ENCODE results near the gene ANKRD62.
"Not testable (repeated sequence)": the region's sequence is repeated elsewhere in the genome, so short reads cannot be mapped to it uniquely, and the experiment has no call there.

Gene ANKRD62

DNA sequence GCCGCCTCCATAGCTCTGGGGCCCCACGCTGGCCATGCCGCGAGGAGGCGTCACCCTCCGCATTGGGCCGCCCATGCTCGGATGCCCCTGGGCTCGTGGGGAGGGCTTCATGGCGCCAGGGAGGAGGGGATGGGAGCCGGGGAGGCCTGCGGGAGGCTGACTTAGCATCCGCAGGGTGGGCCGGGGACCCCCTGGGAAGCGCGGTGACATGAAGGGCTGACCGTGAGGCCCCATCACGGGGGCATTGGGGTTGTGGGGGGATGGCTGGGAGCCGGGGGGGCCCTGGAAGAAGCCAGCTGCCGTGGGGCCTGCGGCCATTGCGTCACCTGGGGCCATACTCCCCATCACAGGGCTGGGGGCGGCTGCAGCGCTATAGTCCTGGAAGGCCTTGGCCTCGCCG, 26.0 kb upstream of the ANKRD62 start:
- DNase-seq (ENCODE audit: insufficient read length) (no peak), FAIRE-seq (no peak)
- TF ChIP-seq POLR2AphosphoS5 (IDR thresholded peaks at IDR 0.05; ENCODE audit: low read depth, low read length) = no peak
- no peak for TF ChIP-seq TAF1 (IDR thresholded peaks at IDR 0.05; ENCODE audit: borderline replicate concordance, low read depth, low read length)
- no peak for TF ChIP-seq POLR2A (IDR thresholded peaks at IDR 0.05; ENCODE audit: low read depth, low read length)

DNA sequence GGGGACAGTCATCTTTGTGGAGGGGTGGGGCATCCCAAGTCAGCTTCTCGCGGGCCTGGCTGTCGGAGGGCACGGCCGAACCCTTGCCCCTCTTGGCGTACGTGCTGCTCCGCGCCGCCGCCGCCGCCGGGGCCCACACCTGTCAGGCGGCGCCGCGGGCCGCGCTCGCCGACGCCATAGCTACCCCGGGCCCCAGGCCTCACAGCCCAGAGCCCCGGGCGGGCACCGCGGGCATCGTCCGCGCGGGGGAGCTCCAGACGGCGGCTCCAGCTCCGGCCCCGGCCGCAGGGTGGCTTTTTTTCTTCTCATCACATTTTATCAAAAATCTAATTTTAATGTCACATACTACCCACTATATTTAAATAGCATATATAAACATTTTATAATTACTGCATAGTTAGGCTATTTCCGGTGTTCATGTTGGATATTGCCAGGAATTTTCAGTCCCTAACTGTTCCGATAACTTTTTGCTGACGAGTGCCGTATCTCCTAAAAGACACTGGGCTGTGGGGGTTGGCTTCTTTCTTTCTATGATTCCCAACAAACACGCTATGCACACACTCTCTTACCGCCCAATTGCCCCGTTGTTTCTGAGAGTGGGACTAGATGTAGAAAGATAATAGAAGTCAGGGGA, 25.2 kb upstream of the ANKRD62 start:
- FAIRE-seq; DNase-seq (ENCODE audit: insufficient read length): not testable (repeated sequence)

DNA sequence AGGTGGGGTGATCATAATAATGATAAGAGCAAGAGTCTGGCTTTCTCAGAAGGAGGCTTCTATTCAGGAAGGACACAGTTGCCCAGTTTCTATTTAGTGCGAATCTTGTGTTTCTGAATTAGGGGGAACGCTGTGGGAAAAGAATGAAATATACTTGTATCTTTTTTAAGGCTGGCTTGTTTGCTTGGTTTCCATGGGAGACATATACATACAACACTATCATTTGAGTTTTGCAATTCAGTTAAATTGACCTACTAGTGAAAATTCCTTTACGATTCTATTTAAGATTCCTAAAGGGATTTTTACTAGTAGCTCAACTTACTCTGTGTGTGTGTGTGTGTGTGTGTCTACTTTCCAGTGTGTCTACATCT, 24.7 kb upstream of the ANKRD62 start:
- FAIRE-seq = no peak
- no peak for TF ChIP-seq POLR2A (IDR thresholded peaks at IDR 0.05; ENCODE audit: low read depth, low read length)
- no peak for DNase-seq (ENCODE audit: insufficient read length)

DNA sequence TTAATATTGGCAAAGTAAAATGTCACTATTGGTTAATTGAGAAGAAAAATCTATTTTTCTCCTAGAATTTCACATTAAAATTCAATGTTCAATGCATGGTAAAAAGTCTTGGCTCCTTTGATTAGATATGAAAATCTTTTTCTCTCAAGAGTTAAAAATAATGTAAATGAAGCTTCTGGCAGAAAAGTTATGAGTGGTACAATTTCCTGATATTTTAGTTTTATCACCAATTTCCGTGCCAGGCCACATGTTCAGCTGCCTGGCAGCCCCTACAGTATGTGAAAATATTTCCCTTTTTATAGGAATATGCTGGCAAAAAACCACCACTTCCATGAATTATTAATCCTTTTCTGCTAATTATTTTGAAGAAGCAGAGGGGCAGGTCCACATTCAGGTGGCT, 22.6 kb upstream of the ANKRD62 start:
- peak; percentile 42 for FAIRE-seq
- DNase-seq (ENCODE audit: insufficient read length) = not testable (repeated sequence)

DNA sequence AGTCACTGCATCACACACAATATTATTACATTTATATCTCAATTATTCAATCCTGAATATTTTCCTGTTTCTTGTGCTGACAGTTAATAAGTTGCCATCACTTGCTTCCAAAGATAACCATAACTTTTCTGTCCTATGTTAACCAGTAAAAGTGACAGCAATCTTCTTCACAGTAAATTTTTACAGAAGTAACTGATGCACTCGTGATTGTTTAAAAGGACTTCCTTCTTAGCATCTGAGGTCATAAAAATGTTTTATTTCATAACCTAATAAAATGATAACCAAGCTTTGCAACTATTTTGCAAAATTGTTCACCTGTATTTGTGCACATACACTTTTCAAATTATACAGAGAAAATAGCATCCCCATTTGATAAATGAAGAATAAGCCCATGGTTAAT, 20.6 kb upstream of the ANKRD62 start:
- TF ChIP-seq POLR2AphosphoS5 (IDR thresholded peaks at IDR 0.05; ENCODE audit: low read depth, low read length) (no peak), TAF1 (IDR thresholded peaks at IDR 0.05; ENCODE audit: borderline replicate concordance, low read depth, low read length) (no peak), POLR2A (IDR thresholded peaks at IDR 0.05; ENCODE audit: low read depth, low read length) (no peak)
- no peak for DNase-seq (ENCODE audit: insufficient read length)
- FAIRE-seq = no peak

DNA sequence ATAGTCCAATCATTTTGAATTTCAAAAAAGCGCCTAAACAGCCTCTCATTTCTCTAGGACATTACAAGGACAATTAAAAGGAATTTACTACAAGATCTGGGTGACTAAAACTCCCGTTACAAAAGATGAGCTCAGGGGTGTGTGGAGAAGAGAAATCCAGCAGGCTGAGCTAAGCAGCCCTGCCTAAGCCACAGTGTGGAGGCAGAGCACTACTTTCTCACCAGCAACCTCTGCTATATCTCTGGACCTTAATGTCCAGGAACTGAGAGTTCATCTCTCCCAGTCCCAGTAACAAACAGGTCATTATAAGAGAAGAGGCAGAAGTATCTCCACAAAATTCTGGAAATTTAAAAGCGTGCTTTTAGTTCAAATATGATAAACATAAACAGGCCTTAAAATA, 18.9 kb upstream of the ANKRD62 start:
- FAIRE-seq (no peak), DNase-seq (ENCODE audit: insufficient read length) (no peak)
- TF ChIP-seq POLR2AphosphoS5 (IDR thresholded peaks at IDR 0.05; ENCODE audit: low read depth, low read length) = no peak
- no peak for TF ChIP-seq POLR2A (IDR thresholded peaks at IDR 0.05; ENCODE audit: low read depth, low read length)
- TF ChIP-seq TAF1 (IDR thresholded peaks at IDR 0.05; ENCODE audit: borderline replicate concordance, low read depth, low read length) = no peak

DNA sequence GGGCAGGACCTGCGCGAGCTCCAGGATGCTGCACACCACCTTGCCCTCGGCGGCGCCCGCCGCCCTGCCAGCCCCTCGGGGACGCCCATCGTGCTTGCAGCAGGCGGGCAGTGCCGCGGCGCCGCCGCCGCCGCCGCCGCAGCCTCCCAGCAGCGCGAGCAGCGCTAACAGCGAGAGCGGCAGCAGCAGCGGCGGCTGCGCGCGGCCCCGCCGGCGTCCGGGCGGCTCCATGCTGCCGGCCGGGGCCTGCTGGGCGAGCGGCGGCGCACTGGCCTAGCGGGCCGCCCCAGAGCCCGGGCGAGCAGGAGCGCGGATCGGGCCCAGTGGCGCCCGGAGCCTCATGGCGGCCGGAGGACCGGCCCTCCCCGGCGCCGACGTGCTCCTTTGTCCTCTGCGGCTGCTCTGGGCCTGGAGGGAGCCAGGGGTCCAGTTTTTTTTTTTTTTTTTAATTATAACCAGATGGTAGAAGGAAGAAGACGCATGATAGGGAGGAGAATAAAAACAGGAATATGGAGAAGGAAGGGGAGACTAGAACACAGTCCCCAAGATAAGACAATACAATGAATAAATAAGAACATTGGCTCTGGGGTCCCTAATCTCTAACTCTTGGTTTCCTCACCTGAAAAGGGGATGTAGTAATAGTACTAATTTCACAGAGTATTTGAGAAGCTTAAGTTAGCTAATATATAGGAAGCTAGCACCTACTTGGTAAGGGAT, 17.1 kb upstream of the ANKRD62 start:
- FAIRE-seq = no peak
- DNase-seq (ENCODE audit: insufficient read length) = no peak

DNA sequence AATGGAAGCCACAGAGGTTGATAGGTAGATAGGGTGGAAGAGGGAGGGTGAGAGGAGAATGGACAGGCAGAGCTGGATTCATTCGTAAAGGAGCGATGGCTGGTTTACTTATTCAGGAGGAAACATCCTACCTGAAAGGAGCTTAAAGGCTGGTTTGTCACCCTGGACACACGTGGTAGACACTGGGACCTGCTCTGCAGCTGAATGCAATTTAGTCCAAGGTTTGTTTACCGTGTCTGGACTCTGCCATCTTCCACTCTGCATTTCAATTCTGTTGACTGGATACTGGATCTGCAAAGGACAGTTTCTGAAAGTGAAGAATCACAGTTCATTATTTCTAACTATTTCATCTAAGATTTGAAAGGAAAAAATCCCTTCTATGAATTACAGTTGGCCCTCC, 15.6 kb upstream of the ANKRD62 start:
- not testable (repeated sequence) for FAIRE-seq

More for the DNA sequence above, 17.1 kb upstream of the ANKRD62 start:
- TF ChIP-seq POLR2A (IDR thresholded peaks at IDR 0.05; ENCODE audit: low read depth, low read length) (no peak), POLR2AphosphoS5 (IDR thresholded peaks at IDR 0.05; ENCODE audit: low read depth, low read length) (no peak), TAF1 (IDR thresholded peaks at IDR 0.05; ENCODE audit: borderline replicate concordance, low read depth, low read length) (no peak)

DNA sequence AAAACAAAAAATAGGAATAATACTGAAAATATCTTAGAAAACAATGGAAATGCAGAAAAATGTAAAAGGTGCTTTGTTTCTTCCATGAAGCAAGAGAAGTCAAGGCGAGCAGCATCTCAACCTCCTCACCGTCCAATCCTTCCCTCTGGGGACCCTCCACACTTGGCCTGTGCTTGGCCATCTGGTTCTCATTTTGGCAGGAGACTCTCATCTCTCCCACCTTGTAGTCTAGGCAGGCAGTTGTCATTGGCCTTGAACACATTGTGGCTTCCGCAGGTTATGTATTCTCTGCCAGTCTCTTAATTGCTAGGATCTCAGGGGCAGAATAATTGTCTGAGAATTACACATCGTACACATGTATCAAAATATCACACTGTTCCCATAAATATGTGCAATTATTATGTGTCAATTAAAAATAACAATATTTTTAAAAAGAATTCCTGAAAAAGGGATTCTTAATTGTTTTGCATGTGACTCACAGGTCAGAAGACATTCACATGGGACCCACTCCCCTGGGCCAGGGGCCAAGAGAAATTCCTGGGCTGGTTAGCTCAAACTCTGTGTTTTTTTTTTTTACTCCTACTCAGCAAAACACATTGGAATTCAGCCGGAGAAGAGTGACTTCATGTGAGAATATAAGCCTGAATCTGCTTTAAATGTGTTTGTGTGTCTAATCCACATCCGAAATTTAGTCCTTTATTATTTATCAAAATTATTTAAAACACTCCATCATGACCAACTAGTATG, 14.0 kb upstream of the ANKRD62 start:
- FAIRE-seq (no peak), DNase-seq (ENCODE audit: insufficient read length) (no peak)
- TF ChIP-seq POLR2A (IDR thresholded peaks at IDR 0.05; ENCODE audit: low read depth, low read length) (no peak), POLR2AphosphoS5 (IDR thresholded peaks at IDR 0.05; ENCODE audit: low read depth, low read length) (no peak), TAF1 (IDR thresholded peaks at IDR 0.05; ENCODE audit: borderline replicate concordance, low read depth, low read length) (no peak)

More for the DNA sequence above, 15.6 kb upstream of the ANKRD62 start:
- not testable (repeated sequence) for DNase-seq (ENCODE audit: insufficient read length)

DNA sequence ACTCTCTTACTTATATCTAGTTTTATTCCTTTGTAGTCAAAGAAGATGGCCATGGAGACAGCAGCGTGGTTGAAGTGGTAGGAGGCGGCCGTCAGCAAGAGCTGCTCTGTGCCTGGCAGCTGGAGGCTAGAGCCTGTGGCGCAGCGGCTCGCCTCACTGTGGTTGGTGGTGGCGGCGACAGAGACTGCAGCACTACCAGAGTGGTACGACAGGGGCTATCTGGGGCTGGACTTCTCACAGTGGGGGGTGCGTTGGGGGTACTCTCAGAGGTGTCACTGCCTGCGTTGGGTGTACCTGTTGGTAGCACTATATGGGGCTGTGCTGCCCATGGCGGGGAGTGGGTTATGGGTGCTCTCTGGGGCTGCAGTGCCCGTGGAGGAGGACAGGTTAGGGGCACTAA, 8.5 kb upstream of the ANKRD62 start:
- FAIRE-seq (no peak), DNase-seq (ENCODE audit: insufficient read length) (no peak)

DNA sequence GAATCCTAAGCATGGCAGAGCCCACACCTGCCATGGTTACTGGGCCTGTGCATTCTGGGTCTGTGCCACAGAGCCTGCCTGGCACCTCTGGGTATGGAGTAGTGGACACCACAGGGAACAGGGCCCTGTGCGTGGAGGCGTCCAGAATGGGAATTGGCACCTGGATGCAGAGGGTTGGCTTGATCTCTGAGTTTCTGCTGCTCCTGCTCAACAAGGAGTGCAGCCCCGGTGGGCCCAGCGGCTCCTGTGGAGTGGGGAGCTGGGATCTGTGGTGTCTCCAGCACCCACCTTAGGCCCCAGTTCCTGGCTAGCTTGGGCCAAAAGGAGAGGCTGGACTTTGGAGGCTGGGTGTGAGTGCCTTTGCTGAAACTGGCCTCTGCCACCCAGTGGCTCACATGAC, 7.9 kb upstream of the ANKRD62 start:
- no peak for TF ChIP-seq POLR2AphosphoS5 (IDR thresholded peaks at IDR 0.05; ENCODE audit: low read depth, low read length)
- TF ChIP-seq TAF1 (IDR thresholded peaks at IDR 0.05; ENCODE audit: borderline replicate concordance, low read depth, low read length) = no peak
- TF ChIP-seq POLR2A (IDR thresholded peaks at IDR 0.05; ENCODE audit: low read depth, low read length) = no peak
- no peak for FAIRE-seq
- DNase-seq (ENCODE audit: insufficient read length) = no peak

More for the DNA sequence above, 8.5 kb upstream of the ANKRD62 start:
- TF ChIP-seq POLR2AphosphoS5 (IDR thresholded peaks at IDR 0.05; ENCODE audit: low read depth, low read length) = no peak
- no peak for TF ChIP-seq POLR2A (IDR thresholded peaks at IDR 0.05; ENCODE audit: low read depth, low read length)
- TF ChIP-seq TAF1 (IDR thresholded peaks at IDR 0.05; ENCODE audit: borderline replicate concordance, low read depth, low read length) = no peak

DNA sequence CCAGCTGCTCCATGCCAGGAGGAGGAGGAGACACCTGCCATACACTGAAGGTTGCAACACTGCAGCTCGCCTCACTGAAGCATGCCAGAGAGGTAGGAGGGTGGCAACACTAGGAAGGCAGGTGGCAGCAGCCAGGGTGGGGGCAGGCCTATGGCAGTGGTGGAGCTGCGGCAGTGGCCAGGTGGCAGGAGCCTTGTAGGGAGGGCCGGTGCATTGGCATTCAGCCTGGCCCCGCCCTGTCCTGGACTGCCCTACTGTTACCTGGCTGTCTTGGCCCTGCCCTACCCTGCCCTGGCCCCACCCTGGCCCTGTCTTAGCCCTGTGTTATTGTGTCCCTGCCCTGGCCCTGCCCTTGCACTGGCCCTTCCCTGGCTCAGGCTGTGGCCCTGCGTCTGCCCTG, 7.4 kb upstream of the ANKRD62 start:
- FAIRE-seq (no peak), DNase-seq (ENCODE audit: insufficient read length) (no peak)
- no peak for TF ChIP-seq POLR2AphosphoS5 (IDR thresholded peaks at IDR 0.05; ENCODE audit: low read depth, low read length)
- TF ChIP-seq TAF1 (IDR thresholded peaks at IDR 0.05; ENCODE audit: borderline replicate concordance, low read depth, low read length) = no peak
- no peak for TF ChIP-seq POLR2A (IDR thresholded peaks at IDR 0.05; ENCODE audit: low read depth, low read length)
